Measurements from ENCODE around the gene ATP8A1. TPM values are rescaled to one million over a fixed set of nuclear protein-coding genes. Genes with fewer than 3 reads are reported as not detected.

ATP8A1 gene
- total and polyA plus RNA-seq, 4 donors: 0.65 to 15.9 (median 5.9) TPM

- no peak for TF ChIP-seq CTCF (IDR thresholded peaks at IDR 0.05; ENCODE audit: low read depth, low read length, missing input control)
- TF ChIP-seq HNF4A (conservative IDR thresholded peaks at IDR 0.05): no peak
- TF ChIP-seq FOXA1 (IDR thresholded peaks at IDR 0.05): no peak
Measured at GRCh38 chr4:42594888-42595287, 62.0 kb downstream of the ATP8A1 start (continued).

DNA sequence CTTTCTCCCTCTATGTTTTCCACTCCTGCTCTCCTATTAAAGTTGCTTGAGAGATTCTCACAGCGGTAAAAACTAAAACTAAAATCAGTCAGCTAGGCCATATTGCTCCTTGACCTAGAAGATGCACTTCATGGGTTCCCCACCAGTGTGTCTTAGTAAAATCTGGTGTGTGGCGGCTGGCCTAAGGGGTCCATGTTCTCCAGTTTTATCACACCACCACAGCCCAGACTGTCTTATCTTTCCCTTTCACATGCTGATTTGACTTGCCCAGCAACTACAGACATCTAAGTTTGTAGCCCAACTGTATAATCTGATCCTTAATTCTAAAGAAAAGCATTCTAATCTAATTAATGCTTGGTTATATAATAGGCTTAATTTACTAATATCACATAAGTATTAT is 68.0 kb downstream of the ATP8A1 start:
- no peak overlapping the region for H3K4me3 ChIP-seq (ENCODE audit: low read depth in 1 of 3, low read length in 3 of 3)
- WGBS: 98% methylated on average over 2 of the region's 2 CpGs
- no peaks in the 10 kb centered on the region for H3K27me3 ChIP-seq (ENCODE audit: control insufficient read depth in 4 of 4, insufficient read depth in 4 of 4, low read length in 3 of 4)
- H3K27ac ChIP-seq (ENCODE audit: low read depth in 1 of 2, low read length in 2 of 2): no peak overlapping the region
- H3K9me3 ChIP-seq (ENCODE audit: control insufficient read depth in 4 of 4, low read length in 3 of 4): no peaks in the 10 kb centered on the region
- H3K36me3 ChIP-seq (ENCODE audit: control insufficient read depth in 4 of 4, insufficient read depth in 3 of 4, low read depth in 1 of 4, low read length in 3 of 4): peaks cover 0 to 3% (median 0%) of the 10 kb centered on the region in 4 donors
- no peak for DNase-seq (ENCODE audit: low spot score)
- TF ChIP-seq CTCF (IDR thresholded peaks at IDR 0.05; ENCODE audit: low read depth, low read length, missing input control) (no peak), NR2F2 (IDR thresholded peaks at IDR 0.05) (no peak), ZBTB33 (IDR thresholded peaks at IDR 0.05) (no peak), YY1 (IDR thresholded peaks at IDR 0.05) (no peak), RXRA (IDR thresholded peaks at IDR 0.05) (no peak), ATF3 (IDR thresholded peaks at IDR 0.05) (no peak)
- no peaks in the 10 kb centered on the region for H3K4me1 ChIP-seq (ENCODE audit: control insufficient read depth in 4 of 4, insufficient read depth in 4 of 4, low read length in 3 of 4)
- no peak overlapping the region for H3K9ac ChIP-seq (ENCODE audit: low read depth in 1 of 2, low read length in 2 of 2)

- H3K27ac ChIP-seq (ENCODE audit: low read depth in 1 of 2, low read length in 2 of 2): no peak overlapping the region
- H3K36me3 ChIP-seq (ENCODE audit: control insufficient read depth in 4 of 4, insufficient read depth in 3 of 4, low read depth in 1 of 4, low read length in 3 of 4): peaks cover 0 to 3% (median 0%) of the 10 kb centered on the region in 4 donors
- no peaks in the 10 kb centered on the region for H3K27me3 ChIP-seq (ENCODE audit: control insufficient read depth in 4 of 4, insufficient read depth in 4 of 4, low read length in 3 of 4)
- no peak overlapping the region for H3K4me3 ChIP-seq (ENCODE audit: low read depth in 1 of 3, low read length in 3 of 3)
- WGBS: 83% methylated on average over 1 of the region's 1 CpG
- H3K4me1 ChIP-seq (ENCODE audit: control insufficient read depth in 4 of 4, insufficient read depth in 4 of 4, low read length in 3 of 4): no peaks in the 10 kb centered on the region
- DNase-seq (ENCODE audit: low spot score): no peak
- no peaks in the 10 kb centered on the region for H3K9me3 ChIP-seq (ENCODE audit: control insufficient read depth in 4 of 4, low read length in 3 of 4)
- H3K9ac ChIP-seq (ENCODE audit: low read depth in 1 of 2, low read length in 2 of 2): no peak overlapping the region
- TF ChIP-seq FOXA2 (IDR thresholded peaks at IDR 0.05) (no peak), REST (IDR thresholded peaks at IDR 0.05) (no peak), YY1 (IDR thresholded peaks at IDR 0.05) (no peak), RXRA (IDR thresholded peaks at IDR 0.05) (no peak), EGR1 (IDR thresholded peaks at IDR 0.05; ENCODE audit: low read depth in 2 of 2) (no peak), ATF3 (IDR thresholded peaks at IDR 0.05) (no peak), FOXA1 (IDR thresholded peaks at IDR 0.05) (no peak), HNF4G (IDR thresholded peaks at IDR 0.05) (no peak), JUND (IDR thresholded peaks at IDR 0.05) (no peak), RAD21 (IDR thresholded peaks at IDR 0.05) (no peak), GABPA (IDR thresholded peaks at IDR 0.05 in 1 of 2, conservative IDR thresholded peaks at IDR 0.05 in 1 of 2) (no peak), CTCF (IDR thresholded peaks at IDR 0.05; ENCODE audit: low read depth, low read length, missing input control) (no peak), SP1 (IDR thresholded peaks at IDR 0.05) (no peak), NR2F2 (IDR thresholded peaks at IDR 0.05) (no peak)
Measured at GRCh38 chr4:42586775-42587174, 70.1 kb downstream of the ATP8A1 start.
